GM12878 (cell line): ENCODE data around the gene TRAF2. TPM values are rescaled to one million over a fixed set of nuclear protein-coding genes. Genes with fewer than 3 reads are reported as not detected.

ENCODE experiments used
- ATAC-seq: fragments of 200-7000 bp; cut with Tn5 transposase; 3 replicates; pipeline ENCODE4 v1.9.1; 2020; ENCODE audit warnings: mild to moderate bottlenecking, moderate library complexity
- BruUV-seq: library from RNA; stranded (reverse); fragments of 400-500 nt; replicated peaks from 2 replicates; lab custom pipeline; 2021; lab: Mats Ljungman, UMichigan
- CTCF ChIA-PET: fragments of 300-600 bp; sonication (Branson Sonifier 250); formaldehyde crosslinking; extraction: SDS; loops from one replicate; lab custom pipeline; 2021; ENCODE audit warnings: inconsistent platforms; lab: Yijun Ruan, JAX
- POLR2A ChIA-PET: fragments of 350-600 bp; formaldehyde crosslinking; extraction: SDS; loops from one replicate; lab custom pipeline; 2021; ENCODE audit warnings: inconsistent platforms; lab: Charles Lee
- RAD21 ChIA-PET: fragments of 300-600 bp; sonication (Branson Sonifier 250); formaldehyde crosslinking; loops from one replicate; lab custom pipeline; 2023; ENCODE audit warnings: antibody characterized with exemption; ENCODE audit not compliant: unreplicated experiment; lab: Charles Lee
- SMC1A ChIA-PET: fragments of 300-600 bp; sonication (Branson Sonifier 250); formaldehyde crosslinking; loops from one replicate; lab custom pipeline; 2023; ENCODE audit not compliant: unreplicated experiment, uncharacterized antibody; lab: Charles Lee
- DNase-seq: peaks from one replicate; pipeline ENCODE4 v3.0.0-alpha.2; 2011; ENCODE audit warnings: low read depth, low spot score
- FAIRE-seq: peaks from 3 replicates; lab custom pipeline; 2011; peaks lifted over from hg19 to GRCh38; lab: Jason Lieb, UNC
- H2AFZ ChIP-seq: 2 replicates; pipeline ENCODE4 v1.6.0; 2011; ENCODE audit warnings: low read depth, low read length, control low read depth; ENCODE audit not compliant: control insufficient read depth
- H3K27ac ChIP-seq: 2 replicates; pipeline ENCODE4 v1.5.1; 2011; ENCODE audit warnings: control low read depth; ENCODE audit not compliant: control insufficient read depth, insufficient read depth
- H3K27me3 ChIP-seq, 2 experiments: replicated peaks in 1 of 2; 2 replicates each; pipeline versions ENCODE4 v1.6.0 to v1.6.1; 2011; ENCODE audit warnings: low read length in 1 of 2; ENCODE audit not compliant: control insufficient read depth in 2 of 2, insufficient read depth in 2 of 2
- H3K36me3 ChIP-seq, 2 experiments: 2 replicates each; pipeline ENCODE4 v1.5.1; 2011; ENCODE audit warnings: low read length in 1 of 2; ENCODE audit not compliant: control insufficient read depth in 2 of 2, insufficient read depth in 2 of 2
- H3K4me1 ChIP-seq: 2 replicates; pipeline ENCODE4 v1.6.1; 2011; ENCODE audit warnings: mild to moderate bottlenecking, low read length, moderate library complexity, mixed read lengths; ENCODE audit not compliant: control insufficient read depth, insufficient read depth
- H3K4me2 ChIP-seq: 2 replicates; pipeline ENCODE4 v1.6.0; 2011; ENCODE audit warnings: control low read depth; ENCODE audit not compliant: control insufficient read depth, insufficient read depth
- H3K4me3 ChIP-seq: fragments of 200-600 bp; sonication (generic); 2 replicates; pipeline ENCODE4 v1.5.1; 2016
- H3K79me2 ChIP-seq: 2 replicates; pipeline ENCODE4 v1.6.0; 2011; ENCODE audit warnings: low read length; ENCODE audit not compliant: control insufficient read depth, insufficient read depth
- H3K9ac ChIP-seq: 2 replicates; pipeline ENCODE4 v1.8.0; 2011; ENCODE audit warnings: low read length, control low read depth, mixed read lengths; ENCODE audit not compliant: control insufficient read depth, insufficient read depth
- H3K9me3 ChIP-seq: replicated peaks from 3 replicates; pipeline ENCODE4 v1.5.1; 2011; ENCODE audit warnings: mild to moderate bottlenecking, low read length; ENCODE audit not compliant: control insufficient read depth, insufficient read depth
- H4K20me1 ChIP-seq: 2 replicates; pipeline ENCODE4 v1.6.0; 2011; ENCODE audit not compliant: control insufficient read depth, insufficient read depth
- BRCA1 ChIP-seq: IDR thresholded peaks from 2 replicates; pipeline ENCODE4 v1.6.1; 2011; ENCODE audit warnings: low read depth, low read length, improper control_type of control experiment
- CBX5 ChIP-seq: sonication (generic); IDR thresholded peaks from 2 replicates; pipeline ENCODE4 v1.6.1; 2016; ENCODE audit warnings: low read depth, moderate library complexity, mild to moderate bottlenecking, inconsistent platforms
- CREB1 ChIP-seq: IDR thresholded peaks from 2 replicates; pipeline ENCODE4 v1.6.1; 2012; ENCODE audit warnings: low read depth, mild to moderate bottlenecking, inconsistent platforms
- ELK1 ChIP-seq: IDR thresholded peaks from 2 replicates; pipeline ENCODE4 v1.6.1; 2012; ENCODE audit warnings: low read depth, low read length, improper control_type of control experiment
- ESRRA ChIP-seq: IDR thresholded peaks from 2 replicates; pipeline ENCODE4 v1.6.1; 2012; ENCODE audit warnings: mild to moderate bottlenecking, low read length, improper control_type of control experiment
- MYB ChIP-seq: fragments of 150-350 bp; IDR thresholded peaks from 2 replicates; pipeline ENCODE4 v1.6.1; 2014; ENCODE audit warnings: mild to moderate bottlenecking, low read depth, low read length, borderline replicate concordance
- MYC ChIP-seq: IDR thresholded peaks from 2 replicates; pipeline ENCODE4 v1.6.1; 2011; ENCODE audit warnings: mild to moderate bottlenecking, low read length, moderate library complexity, inconsistent platforms; ENCODE audit not compliant: insufficient read depth, insufficient replicate concordance, insufficient read length, severe bottlenecking
- NFXL1 ChIP-seq: fragments of 450-650 bp; IDR thresholded peaks from 2 replicates; pipeline ENCODE4 v1.6.1; 2017; ENCODE audit warnings: antibody characterized with exemption, mild to moderate bottlenecking, borderline replicate concordance
- PAX8 ChIP-seq: fragments of 450-650 bp; IDR thresholded peaks from 2 replicates; pipeline ENCODE4 v1.6.1; 2017; ENCODE audit warnings: mild to moderate bottlenecking, moderate library complexity
- SMC3 ChIP-seq: IDR thresholded peaks from 2 replicates; pipeline ENCODE4 v1.6.1; 2011; ENCODE audit warnings: low read length, improper control_type of control experiment, borderline replicate concordance
- SP1 ChIP-seq: IDR thresholded peaks from one replicate; pipeline ENCODE4 v1.6.1; 2011; ENCODE audit warnings: low read depth, low read length
- SPI1 ChIP-seq: IDR thresholded peaks from 2 replicates; pipeline ENCODE4 v1.6.1; 2011; ENCODE audit warnings: low read depth, mild to moderate bottlenecking, low read length, moderate library complexity, borderline replicate concordance; ENCODE audit not compliant: insufficient read depth
- ZNF217 ChIP-seq: fragments of 450-650 bp; IDR thresholded peaks from 2 replicates; pipeline ENCODE4 v1.6.1; 2017; ENCODE audit warnings: antibody characterized with exemption, mild to moderate bottlenecking
- ZNF24 ChIP-seq: fragments of 450-650 bp; IDR thresholded peaks from 2 replicates; pipeline ENCODE4 v1.6.1; 2017; ENCODE audit warnings: antibody characterized with exemption, mild to moderate bottlenecking
- ZNF622 ChIP-seq: fragments of 450-650 bp; IDR thresholded peaks from 2 replicates; pipeline ENCODE4 v1.6.1; 2017; ENCODE audit warnings: mild to moderate bottlenecking, inconsistent platforms
- WGBS: methylation state at CpG from one replicate; pipeline ENCODE4 v1.1.6; 2016; ENCODE audit warnings: low lambda C conversion rate; ENCODE audit not compliant: insufficient replicate concordance, insufficient coverage; ENCODE audit errors: missing lambda C conversion rate; 5-methylcytosine and 5-hydroxymethylcytosine counted together
- in situ Hi-C: fragments of 300-500 bp; cut with MboI; formaldehyde crosslinking; loops from 9 replicates; pipeline ENCODE4 v1.14.3; 2018; ENCODE audit warnings: mixed read lengths
- intact Hi-C: fragments of 100-400 bp; cut with micrococcal nuclease; formaldehyde crosslinking; loops from one replicate; pipeline ENCODE4 v1.14.2; 2022; ENCODE audit not compliant: unreplicated experiment
- polyA plus RNA-seq, 11 experiments: library from polyadenylated mRNA; depleted of rRNA in 4 of 11; unstranded in 6 of 11; stranded (reverse) in 5 of 11; fragments of >200 nt; fragmentation: Nextera tagmentation in 4 of 11; fragmentation: Illumina TruSeq in 1 of 11; extraction: Ambion mirVana in 4 of 11; extraction: Trizol in 1 of 11; gene quantifications; 1 replicate in 1 of 11; 2 replicates in 10 of 11; pipeline versions ENCODE4 v1.2.1 to v1.2.3, GENCODE V29; 2011 to 2016; ENCODE audit warnings: inconsistent platforms in 2 of 11, missing spikeins in 2 of 11, low read depth in 1 of 11
- total RNA-seq, 4 experiments: library from RNA; depleted of rRNA in 3 of 4; stranded (reverse); fragments of >200 nt in 3 of 4; fragmentation: Illumina TruSeq in 1 of 4; extraction: Trizol in 1 of 4; gene quantifications; 2 replicates each; pipeline versions ENCODE4 v1.2.1 to v1.2.3, GENCODE V29; 2013 to 2021
- TF ChIP-seq, protein P1 (sequence below): fragments of 450-650 bp; IDR thresholded peaks from 2 replicates; pipeline ENCODE4 v1.6.1; 2017; ENCODE audit warnings: mild to moderate bottlenecking, moderate library complexity

TRAF2 gene
- total and polyA plus RNA-seq, 10 of the 15 experiments (the other 5 are each of a cell fraction or from before 2014, with no cell fraction given): 0.34 to 39.5 (median 18.7) TPM

DNA sequence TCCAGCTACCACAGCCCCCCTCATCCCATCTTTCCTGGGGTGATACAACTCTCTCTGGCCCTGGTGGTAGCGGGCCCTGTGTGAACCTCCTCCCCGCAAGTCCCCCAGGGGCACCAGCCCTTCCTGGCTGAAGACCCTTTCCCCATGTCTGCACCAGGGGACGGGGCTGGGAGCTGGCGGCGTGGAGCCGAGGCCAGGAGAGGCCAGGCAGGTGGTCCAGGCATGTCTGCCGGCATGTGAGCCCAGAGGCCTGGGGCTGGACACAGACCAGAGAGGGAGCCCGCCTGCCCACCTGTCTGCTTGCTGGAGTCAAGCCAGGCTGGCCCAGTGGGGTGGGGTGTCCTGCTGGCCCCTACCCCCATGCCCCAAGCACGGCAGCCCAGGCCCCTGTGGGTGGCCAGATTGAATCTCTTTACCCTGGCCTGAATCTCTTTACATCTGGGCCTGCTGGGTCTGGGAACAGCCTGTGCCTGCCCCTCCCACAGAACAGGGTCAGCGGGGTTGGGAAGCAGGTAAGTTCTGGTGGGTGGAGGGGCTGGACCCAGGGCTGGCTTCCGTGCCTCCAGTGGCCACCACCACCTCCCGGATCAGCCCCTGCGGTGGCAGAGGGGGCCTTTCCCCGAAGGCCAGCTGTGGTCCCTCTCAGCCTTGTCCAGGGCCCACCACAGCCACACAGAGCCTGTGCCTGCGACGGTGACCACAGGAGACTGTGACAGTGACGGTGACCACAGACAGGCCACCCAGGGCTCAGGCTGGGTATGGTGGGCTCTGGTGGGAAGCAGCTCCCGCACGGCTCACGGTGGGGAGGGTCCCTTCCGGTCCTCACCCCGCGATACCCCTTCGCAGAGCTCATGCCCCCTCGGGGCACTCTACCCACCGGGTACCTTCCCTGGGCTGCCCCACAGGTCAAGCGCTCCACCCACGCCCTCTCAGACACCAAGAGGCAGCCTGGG lies 72.9 kb downstream of the TRAF2 start (continued):
- TF ChIP-seq, protein P1, sequence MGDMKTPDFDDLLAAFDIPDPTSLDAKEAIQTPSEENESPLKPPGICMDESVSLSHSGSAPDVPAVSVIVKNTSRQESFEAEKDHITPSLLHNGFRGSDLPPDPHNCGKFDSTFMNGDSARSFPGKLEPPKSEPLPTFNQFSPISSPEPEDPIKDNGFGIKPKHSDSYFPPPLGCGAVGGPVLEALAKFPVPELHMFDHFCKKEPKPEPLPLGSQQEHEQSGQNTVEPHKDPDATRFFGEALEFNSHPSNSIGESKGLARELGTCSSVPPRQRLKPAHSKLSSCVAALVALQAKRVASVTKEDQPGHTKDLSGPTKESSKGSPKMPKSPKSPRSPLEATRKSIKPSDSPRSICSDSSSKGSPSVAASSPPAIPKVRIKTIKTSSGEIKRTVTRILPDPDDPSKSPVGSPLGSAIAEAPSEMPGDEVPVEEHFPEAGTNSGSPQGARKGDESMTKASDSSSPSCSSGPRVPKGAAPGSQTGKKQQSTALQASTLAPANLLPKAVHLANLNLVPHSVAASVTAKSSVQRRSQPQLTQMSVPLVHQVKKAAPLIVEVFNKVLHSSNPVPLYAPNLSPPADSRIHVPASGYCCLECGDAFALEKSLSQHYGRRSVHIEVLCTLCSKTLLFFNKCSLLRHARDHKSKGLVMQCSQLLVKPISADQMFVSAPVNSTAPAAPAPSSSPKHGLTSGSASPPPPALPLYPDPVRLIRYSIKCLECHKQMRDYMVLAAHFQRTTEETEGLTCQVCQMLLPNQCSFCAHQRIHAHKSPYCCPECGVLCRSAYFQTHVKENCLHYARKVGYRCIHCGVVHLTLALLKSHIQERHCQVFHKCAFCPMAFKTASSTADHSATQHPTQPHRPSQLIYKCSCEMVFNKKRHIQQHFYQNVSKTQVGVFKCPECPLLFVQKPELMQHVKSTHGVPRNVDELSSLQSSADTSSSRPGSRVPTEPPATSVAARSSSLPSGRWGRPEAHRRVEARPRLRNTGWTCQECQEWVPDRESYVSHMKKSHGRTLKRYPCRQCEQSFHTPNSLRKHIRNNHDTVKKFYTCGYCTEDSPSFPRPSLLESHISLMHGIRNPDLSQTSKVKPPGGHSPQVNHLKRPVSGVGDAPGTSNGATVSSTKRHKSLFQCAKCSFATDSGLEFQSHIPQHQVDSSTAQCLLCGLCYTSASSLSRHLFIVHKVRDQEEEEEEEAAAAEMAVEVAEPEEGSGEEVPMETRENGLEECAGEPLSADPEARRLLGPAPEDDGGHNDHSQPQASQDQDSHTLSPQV: no peak
- TF ChIP-seq SMC3 (no peak), SP1 (no peak), CREB1 (no peak), ZNF217 (no peak)

GRCh38 chr9:136960212-136960937 lies 74.1 kb downstream of the TRAF2 start:
- ATAC-seq (no peak), DNase-seq (no peak), FAIRE-seq (no peak)
- Histone ChIP-seq H3K4me1 (no peaks in the 10 kb centered on the region), H3K9me3 (no peaks in the 10 kb centered on the region), H3K79me2 (no peaks in the 10 kb centered on the region), H4K20me1 (no peaks in the 10 kb centered on the region; the same call in 1 of the 2 replicates), H3K4me3 (no peak overlapping the region), H3K27me3 (no peaks in the 10 kb centered on the region), H3K36me3 (no peaks in the 10 kb centered on the region), H3K4me2 (no peak overlapping the region), H3K27ac (no peak overlapping the region), H2AFZ (no peak overlapping the region), H3K9ac (no peak overlapping the region)
- RAD21 ChIA-PET: interaction anchor here (0.6 to 1.3 kb wide), 2 partner anchors 12 to 14 kb away, joined by 3 to 5 read pairs; no protein-coding TSS in a partner anchor
- POLR2A ChIA-PET: interaction anchor here (0.6 kb wide), 1 partner anchor 109 kb away, joined by 4 read pairs; no protein-coding TSS in a partner anchor
- WGBS: 30% methylated on average over 18 of the region's 19 CpGs
- intact Hi-C loops: no loop called here
- BruUV-seq: no TSS peak
- no peak for TF ChIP-seq ZNF622
- no peak for TF ChIP-seq MYB
- TF ChIP-seq ELK1: no peak
- TF ChIP-seq PAX8: no peak
- no peak for TF ChIP-seq ZNF24
- TF ChIP-seq BRCA1: no peak
- no peak for TF ChIP-seq ESRRA
- TF ChIP-seq NFXL1: no peak
- no peak for TF ChIP-seq MYC
- no peak for TF ChIP-seq SPI1
- TF ChIP-seq CBX5: no peak
- in situ Hi-C loops: no loop called here
- SMC1A ChIA-PET: no interaction called here
- CTCF ChIA-PET: interaction anchor here (1.3 kb wide), 1 partner anchor 13 kb away, joined by 5 read pairs; no protein-coding TSS in a partner anchor
